Thymus (tissue), 11 donors: ENCODE measurements around the gene SFSWAP. TPM values are rescaled to one million over a fixed set of nuclear protein-coding genes. Genes with fewer than 3 reads are reported as not detected.

Source experiments
- DNase-seq, 9 donors: peaks; one replicate each; pipeline ENCODE4 v3.0.0-alpha.2; 2013; ENCODE audit warnings: low spot score in 9 of 9, low read depth in 6 of 9, missing footprints in 1 of 9
- H3K27ac ChIP-seq, 2 donors: one replicate each; pipeline ENCODE4 v1.5.1; 2013; ENCODE audit warnings: control low read depth in 1 of 2, low read depth in 1 of 2, low read length in 1 of 2, mild to moderate bottlenecking in 1 of 2, moderate library complexity in 1 of 2
- H3K27me3 ChIP-seq, 2 donors: one replicate each; pipeline ENCODE4 v1.5.1; 2013; ENCODE audit warnings: low read length in 1 of 2; ENCODE audit not compliant: control insufficient read depth in 2 of 2, insufficient read depth in 1 of 2
- H3K36me3 ChIP-seq, 2 donors: one replicate each; pipeline ENCODE4 v1.5.1; 2013; ENCODE audit warnings: low read length in 1 of 2, mild to moderate bottlenecking in 1 of 2, moderate library complexity in 1 of 2; ENCODE audit not compliant: control insufficient read depth in 2 of 2, insufficient read depth in 2 of 2
- H3K4me1 ChIP-seq, 2 donors: one replicate each; pipeline ENCODE4 v1.5.1; 2013; ENCODE audit warnings: low read length in 2 of 2; ENCODE audit not compliant: control insufficient read depth in 2 of 2, insufficient read depth in 2 of 2
- H3K4me3 ChIP-seq, 2 donors: one replicate each; pipeline ENCODE4 v1.5.1; 2013; ENCODE audit warnings: low read length in 2 of 2, control low read depth in 1 of 2, mild to moderate bottlenecking in 1 of 2
- H3K9me3 ChIP-seq, 2 donors: one replicate each; pipeline ENCODE4 v1.5.1; 2013; ENCODE audit warnings: low read length in 1 of 2, mild to moderate bottlenecking in 1 of 2; ENCODE audit not compliant: control insufficient read depth in 2 of 2, insufficient read depth in 1 of 2
- WGBS: extraction: QIAGEN DNeasy Blood & Tissue Kit; methylation state at CpG from one replicate; pipeline ENCODE4 v1.1.7; 2013; 5-methylcytosine and 5-hydroxymethylcytosine counted together
- polyA plus RNA-seq: library from polyadenylated mRNA; stranded (reverse); fragments of 200-250 nt; gene quantifications from one replicate; pipeline ENCODE4 v1.2.3, GENCODE V29; 2013
- total RNA-seq: library from RNA; stranded (reverse); fragments of 120-200 nt; gene quantifications from one replicate; pipeline ENCODE4 v1.2.4, GENCODE V29; 2013
- donor health status: healthy.

The SFSWAP gene
- total and polyA plus RNA-seq, 2 donors = 19.5 to 39.6 TPM

- no peaks in the 10 kb centered on the region for H3K27me3 ChIP-seq
- H3K27ac ChIP-seq = no peak overlapping the region
- DNase-seq = no peak
- no peaks in the 10 kb centered on the region for H3K36me3 ChIP-seq
- H3K4me3 ChIP-seq = no peak overlapping the region
- no peaks in the 10 kb centered on the region for H3K9me3 ChIP-seq
- WGBS = 93% methylated on average over 15 of the region's 15 CpGs
- H3K4me1 ChIP-seq = no peaks in the 10 kb centered on the region
Measured at GRCh38 chr12:131842169-131842568, 131.3 kb downstream of the SFSWAP start.

DNA sequence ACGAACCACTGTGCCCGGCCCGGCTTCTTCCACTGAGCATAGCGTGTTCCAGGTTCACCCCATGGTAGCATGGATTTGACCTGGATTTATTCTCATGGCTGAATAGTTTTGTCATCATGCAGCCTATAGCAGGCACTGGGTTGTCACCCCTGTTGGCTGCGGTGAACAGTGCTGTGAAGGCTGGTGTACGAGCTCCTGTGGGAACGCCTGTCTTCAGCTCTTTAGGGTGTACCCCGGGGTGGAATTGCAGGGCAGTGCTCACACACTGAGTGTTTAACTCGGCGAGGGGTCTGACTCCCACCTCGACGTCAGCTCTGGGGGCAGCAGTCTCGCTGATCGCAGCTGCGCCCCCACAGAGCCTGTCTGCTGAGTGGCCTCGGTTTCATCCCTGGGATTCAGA, 132.6 kb downstream of the SFSWAP start:
- no peaks in the 10 kb centered on the region for H3K36me3 ChIP-seq
- no peak for DNase-seq
- H3K4me3 ChIP-seq = no peak overlapping the region
- no peaks in the 10 kb centered on the region for H3K4me1 ChIP-seq
- H3K27me3 ChIP-seq = no peaks in the 10 kb centered on the region
- H3K27ac ChIP-seq = no peak overlapping the region
- no peaks in the 10 kb centered on the region for H3K9me3 ChIP-seq
- WGBS = 94% methylated on average over 16 of the region's 16 CpGs

GRCh38 chr12:131844140-131844539, 133.2 kb downstream of the SFSWAP start:
- H3K27me3 ChIP-seq = no peaks in the 10 kb centered on the region
- 98% methylated on average over 11 of the region's 11 CpGs for WGBS
- DNase-seq = no peak
- no peak overlapping the region for H3K4me3 ChIP-seq
- no peaks in the 10 kb centered on the region for H3K4me1 ChIP-seq
- no peaks in the 10 kb centered on the region for H3K9me3 ChIP-seq
- H3K36me3 ChIP-seq = no peaks in the 10 kb centered on the region
- H3K27ac ChIP-seq = no peak overlapping the region

GRCh38 chr12:131844656-131845055, 133.8 kb downstream of the SFSWAP start:
- WGBS = 97% methylated on average over 25 of the region's 25 CpGs
- Histone ChIP-seq H3K4me1 (no peaks in the 10 kb centered on the region), H3K4me3 (no peak overlapping the region), H3K27me3 (no peaks in the 10 kb centered on the region), H3K36me3 (no peaks in the 10 kb centered on the region), H3K9me3 (no peaks in the 10 kb centered on the region), H3K27ac (no peak overlapping the region)
- DNase-seq = no peak

- DNase-seq = no peak
- WGBS = 93% methylated on average over 29 of the region's 29 CpGs
- Histone ChIP-seq H3K4me3 (no peak overlapping the region), H3K9me3 (no peaks in the 10 kb centered on the region), H3K36me3 (no peaks in the 10 kb centered on the region), H3K4me1 (no peaks in the 10 kb centered on the region), H3K27me3 (no peaks in the 10 kb centered on the region), H3K27ac (no peak overlapping the region)
Measured at GRCh38 chr12:131845121-131845520, 134.2 kb downstream of the SFSWAP start.

DNA sequence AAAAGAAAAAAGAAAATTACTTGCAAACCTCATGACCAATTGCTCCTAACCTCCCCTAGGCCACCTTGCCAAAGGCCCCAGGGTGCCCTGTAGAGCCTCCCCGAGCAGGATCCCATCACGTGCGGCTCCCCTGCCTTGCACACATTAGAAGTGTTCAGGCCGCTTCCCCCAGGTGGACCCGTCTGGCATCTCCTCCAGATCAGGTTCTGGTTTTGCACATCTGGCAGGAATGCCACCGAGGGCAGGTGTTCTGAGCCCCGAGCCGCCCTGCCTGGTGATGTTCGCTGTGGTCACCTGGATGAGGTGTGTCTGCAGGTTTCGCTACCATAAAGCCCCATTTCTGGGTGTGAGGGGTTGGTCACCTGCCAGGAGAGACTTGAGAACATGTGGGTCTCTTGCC, 136.6 kb downstream of the SFSWAP start:
- Histone ChIP-seq H3K9me3 (no peaks in the 10 kb centered on the region), H3K27ac (no peak overlapping the region), H3K4me1 (peaks cover 0 to 1% of the 10 kb centered on the region in 2 donors), H3K4me3 (no peak overlapping the region), H3K36me3 (no peaks in the 10 kb centered on the region), H3K27me3 (no peaks in the 10 kb centered on the region)
- DNase-seq = no peak
- 96% methylated on average over 10 of the region's 10 CpGs for WGBS

DNA sequence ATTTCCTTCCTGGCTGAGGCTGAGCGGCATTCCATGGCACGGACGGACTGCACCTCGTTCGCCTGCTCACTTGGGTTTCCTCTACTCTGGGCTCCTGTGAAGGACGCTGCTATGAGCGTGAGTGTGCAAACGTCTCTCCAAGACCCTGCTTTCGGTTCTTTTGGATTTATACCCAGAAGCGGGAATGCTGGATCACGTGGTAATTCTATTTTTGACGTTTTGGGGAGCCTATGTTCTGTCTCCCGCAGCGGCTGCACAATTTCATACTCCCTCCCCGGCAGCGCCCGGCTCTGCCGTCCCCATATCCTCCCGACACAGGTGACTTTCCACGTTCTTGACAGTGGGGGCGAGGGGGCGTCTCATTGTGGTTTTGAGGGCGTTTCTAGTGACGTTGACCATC, 137.9 kb downstream of the SFSWAP start:
- H3K4me3 ChIP-seq = no peak overlapping the region
- H3K27me3 ChIP-seq = no peaks in the 10 kb centered on the region
- H3K27ac ChIP-seq = no peak overlapping the region
- no peaks in the 10 kb centered on the region for H3K9me3 ChIP-seq
- peaks cover 0 to 4% of the 10 kb centered on the region in 2 donors for H3K4me1 ChIP-seq
- WGBS = 91% methylated on average over 24 of the region's 24 CpGs
- no peaks in the 10 kb centered on the region for H3K36me3 ChIP-seq
- no peak for DNase-seq

Other genes with a start within 250 kb of the SFSWAP start
- 0.28 TPM for gene MMP17, start 117.3 kb downstream of the SFSWAP start, total RNA-seq
- gene MMP17, start 117.3 kb downstream of the SFSWAP start, polyA plus RNA-seq = 4.2 TPM
- 4.2 TPM for gene ULK1, start 183.5 kb downstream of the SFSWAP start, total RNA-seq
- gene ULK1, start 183.5 kb downstream of the SFSWAP start, polyA plus RNA-seq = 39.2 TPM
- 9.5 TPM for gene PUS1, start 218.2 kb downstream of the SFSWAP start, total RNA-seq
- gene PUS1, start 218.2 kb downstream of the SFSWAP start, polyA plus RNA-seq = 30.0 TPM
- gene EP400, start 238.9 kb downstream of the SFSWAP start, total RNA-seq = 4.6 TPM
- 28.9 TPM for gene EP400, start 238.9 kb downstream of the SFSWAP start, polyA plus RNA-seq